ENCODE data around the gene YTHDF1.
"Not testable (repeated sequence)": the region's sequence is repeated elsewhere in the genome, so short reads cannot be mapped to it uniquely, and the experiment has no call there.

Gene YTHDF1

DNA sequence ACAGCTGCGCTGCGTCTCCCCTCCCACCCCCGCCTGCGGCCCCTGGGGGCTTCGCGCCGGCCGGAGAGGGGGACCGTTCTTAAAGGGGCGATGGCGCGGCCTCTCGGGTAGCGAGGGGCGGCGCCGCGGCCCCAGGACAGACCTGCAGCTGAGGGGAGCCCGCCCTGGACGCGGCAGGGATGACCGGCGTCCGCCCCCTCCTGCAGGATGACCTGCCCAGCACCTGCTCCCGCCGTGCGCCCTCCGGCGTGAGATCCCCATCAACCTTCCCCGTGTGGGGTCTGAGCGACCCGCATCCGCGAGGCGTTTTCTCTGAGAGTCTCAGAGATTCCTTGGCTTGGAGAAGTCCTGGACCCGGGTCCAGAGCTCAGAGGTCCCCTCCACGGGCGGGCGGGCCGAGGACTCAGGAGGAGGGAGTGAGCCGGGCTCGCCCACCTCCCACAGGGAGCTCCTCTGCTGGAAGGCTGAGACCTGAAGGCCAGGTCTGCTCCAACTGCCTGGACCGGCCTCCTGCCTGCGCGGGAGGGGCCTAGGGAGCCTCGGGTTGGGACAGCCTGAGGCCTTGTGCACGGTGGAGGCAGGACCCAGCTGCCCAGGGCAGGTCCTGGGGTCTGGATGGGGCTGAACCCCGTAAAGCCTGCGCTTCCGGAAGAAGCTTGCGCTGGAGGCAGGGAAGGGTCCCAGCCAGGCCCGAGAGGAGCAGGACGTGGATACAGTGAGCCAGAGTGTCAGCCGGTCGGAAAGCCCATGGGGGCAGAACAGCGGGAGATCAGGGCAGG is 38.9 kb upstream of the YTHDF1 start:
- peak overlapping the region; percentile 7 for H3K4me3 ChIP-seq (ENCODE audit: low read length)
- no peak for DNase-seq (ENCODE audit: low read depth)
- TF ChIP-seq CTCF (conservative IDR thresholded peaks at IDR 0.05; ENCODE audit: low read depth, low read length): peak; percentile 44

GRCh38 chr20:63254232-63254605 is 38.3 kb upstream of the YTHDF1 start, which contains the start of gene NKAIN4:
NKAIN4 (minus strand) TSS chr20:63254463; CDS start chr20:63254450, 13 bp downstream.
- no peak for TF ChIP-seq CTCF (conservative IDR thresholded peaks at IDR 0.05; ENCODE audit: low read depth, low read length)
- DNase-seq (ENCODE audit: low read depth): no peak
- H3K4me3 ChIP-seq (ENCODE audit: low read length): peak within 1 kb of the TSS; percentile 32

- no peak for TF ChIP-seq CTCF (conservative IDR thresholded peaks at IDR 0.05; ENCODE audit: low read depth, low read length)
- H3K4me3 ChIP-seq (ENCODE audit: low read length): peak overlapping the region; percentile 32
- DNase-seq (ENCODE audit: low read depth): no peak
Observed at GRCh38 chr20:63253438-63254231, 37.7 kb upstream of the YTHDF1 start.

DNA sequence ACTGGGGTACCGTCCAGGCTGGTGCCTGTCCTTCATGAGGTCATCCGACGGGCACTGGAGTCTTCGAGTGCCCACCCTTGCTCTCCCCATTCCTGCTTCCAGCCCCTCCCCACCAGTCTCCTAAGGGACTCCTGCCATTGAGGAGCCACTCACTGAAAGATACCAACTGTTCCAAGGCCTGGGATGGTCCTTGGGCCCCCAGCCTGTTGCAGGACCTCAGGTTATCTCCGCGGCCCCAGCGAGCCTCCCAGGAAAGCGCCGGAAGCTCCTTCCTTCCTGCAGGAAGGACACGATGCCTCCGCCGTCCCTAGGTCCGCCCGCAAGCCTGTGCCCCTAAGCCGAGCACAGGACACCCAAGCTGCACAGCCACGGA is 37.1 kb upstream of the YTHDF1 start:
- DNase-seq (ENCODE audit: low read depth): no peak
- no peak for TF ChIP-seq CTCF (conservative IDR thresholded peaks at IDR 0.05; ENCODE audit: low read depth, low read length)
- no peak overlapping the region for H3K4me3 ChIP-seq (ENCODE audit: low read length)

- H3K4me3 ChIP-seq (ENCODE audit: low read length): no peak overlapping the region
- no peak for TF ChIP-seq CTCF (conservative IDR thresholded peaks at IDR 0.05; ENCODE audit: low read depth, low read length)
- no peak for DNase-seq (ENCODE audit: low read depth)
Observed at GRCh38 chr20:63252284-63252711, 36.4 kb upstream of the YTHDF1 start.

- not testable (repeated sequence) for H3K4me3 ChIP-seq (ENCODE audit: low read length); DNase-seq (ENCODE audit: low read depth)
- TF ChIP-seq CTCF (conservative IDR thresholded peaks at IDR 0.05; ENCODE audit: low read depth, low read length): peak; percentile 45
Observed at GRCh38 chr20:63251350-63251749, 35.4 kb upstream of the YTHDF1 start.
